ENCODE data around the gene DDR1.

DNA sequence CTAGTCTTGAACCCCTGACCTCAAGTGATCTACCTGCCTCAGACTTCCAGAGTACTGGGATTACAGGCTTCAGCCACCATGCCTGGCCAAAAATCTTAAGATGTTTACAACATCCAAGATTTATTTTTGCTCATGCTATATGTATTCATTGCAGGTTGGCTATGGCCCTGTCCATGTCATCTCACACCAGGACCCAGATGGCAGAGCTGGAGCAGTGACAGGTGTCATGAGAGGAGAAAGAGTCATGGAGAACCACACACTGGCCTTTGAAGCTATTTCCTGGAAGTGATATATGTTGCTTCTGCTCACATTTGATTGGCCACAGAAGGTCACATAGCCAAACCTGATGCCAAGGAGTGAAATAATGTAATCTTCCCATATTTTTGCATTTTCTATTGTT, 13.8 kb upstream of the DDR1 start:
- TF ChIP-seq EZH2 (IDR thresholded peaks at IDR 0.05; ENCODE audit: borderline replicate concordance, insufficient read depth, low read length, poor library complexity, severe bottlenecking) (no peak), REST (IDR thresholded peaks at IDR 0.05; ENCODE audit: borderline replicate concordance) (no peak), RAD21 (conservative IDR thresholded peaks at IDR 0.05) (no peak), POLR2AphosphoS5 (IDR thresholded peaks at IDR 0.05) (no peak), TAF1 (IDR thresholded peaks at IDR 0.05; ENCODE audit: low read depth) (no peak), EP300 (conservative IDR thresholded peaks at IDR 0.05; ENCODE audit: poor library complexity, severe bottlenecking) (no peak), SMC3 (conservative IDR thresholded peaks at IDR 0.05; ENCODE audit: poor library complexity) (no peak), MXI1 (conservative IDR thresholded peaks at IDR 0.05; ENCODE audit: poor library complexity, severe bottlenecking) (no peak)
- TF ChIP-seq, protein P1, sequence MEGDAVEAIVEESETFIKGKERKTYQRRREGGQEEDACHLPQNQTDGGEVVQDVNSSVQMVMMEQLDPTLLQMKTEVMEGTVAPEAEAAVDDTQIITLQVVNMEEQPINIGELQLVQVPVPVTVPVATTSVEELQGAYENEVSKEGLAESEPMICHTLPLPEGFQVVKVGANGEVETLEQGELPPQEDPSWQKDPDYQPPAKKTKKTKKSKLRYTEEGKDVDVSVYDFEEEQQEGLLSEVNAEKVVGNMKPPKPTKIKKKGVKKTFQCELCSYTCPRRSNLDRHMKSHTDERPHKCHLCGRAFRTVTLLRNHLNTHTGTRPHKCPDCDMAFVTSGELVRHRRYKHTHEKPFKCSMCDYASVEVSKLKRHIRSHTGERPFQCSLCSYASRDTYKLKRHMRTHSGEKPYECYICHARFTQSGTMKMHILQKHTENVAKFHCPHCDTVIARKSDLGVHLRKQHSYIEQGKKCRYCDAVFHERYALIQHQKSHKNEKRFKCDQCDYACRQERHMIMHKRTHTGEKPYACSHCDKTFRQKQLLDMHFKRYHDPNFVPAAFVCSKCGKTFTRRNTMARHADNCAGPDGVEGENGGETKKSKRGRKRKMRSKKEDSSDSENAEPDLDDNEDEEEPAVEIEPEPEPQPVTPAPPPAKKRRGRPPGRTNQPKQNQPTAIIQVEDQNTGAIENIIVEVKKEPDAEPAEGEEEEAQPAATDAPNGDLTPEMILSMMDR (IDR thresholded peaks at IDR 0.05; ENCODE audit: poor library complexity, severe bottlenecking): no peak
